HepG2 (cell line): Measurements from ENCODE around the gene ARMH1. TPM values are rescaled to one million over a fixed set of nuclear protein-coding genes. Genes with fewer than 3 reads are reported as not detected.

Experiments used
- ATAC-seq: fragments of 200-7000 bp; cut with Tn5 transposase; 3 replicates; pipeline ENCODE4 v1.9.1; 2020; ENCODE audit warnings: mild to moderate bottlenecking, moderate library complexity
- BruUV-seq: library from RNA; stranded (reverse); fragments of 400-500 nt; replicated peaks from 2 replicates; lab custom pipeline; 2021; lab: Mats Ljungman, UMichigan
- CTCF ChIA-PET: fragments of 300-600 bp; formaldehyde crosslinking; extraction: SDS; loops from one replicate; lab custom pipeline; 2021; ENCODE audit warnings: low total read pairs, inconsistent platforms, low intra/inter-chr PET ratio; lab: Yijun Ruan, JAX
- POLR2A ChIA-PET: fragments of 350-600 bp; sonication (Branson Sonifier 250); formaldehyde crosslinking; loops from one replicate; lab custom pipeline; 2020; ENCODE audit warnings: antibody characterized with exemption, inconsistent platforms; lab: Yijun Ruan, JAX
- DNase-seq: peaks from one replicate; pipeline ENCODE4 v3.0.0-alpha.2; 2015; ENCODE audit warnings: low spot score
- FAIRE-seq: peaks from 3 replicates; lab custom pipeline; 2011; peaks lifted over from hg19 to GRCh38; lab: Jason Lieb, UNC
- H2AFZ ChIP-seq: one replicate; pipeline ENCODE4 v1.6.1; 2011; ENCODE audit warnings: low read length, inconsistent platforms
- H3K27ac ChIP-seq: fragments of 300-600 bp; 3 replicates; pipeline ENCODE4 v1.8.0; 2011; ENCODE audit warnings: mixed run types, mild to moderate bottlenecking, mixed read lengths, low read length, inconsistent platforms; ENCODE audit not compliant: insufficient read depth; ENCODE audit errors: extremely low read length
- H3K27me3 ChIP-seq, 2 experiments: fragments of 200-600 bp in 1 of 2; 2 replicates in 1 of 2; 3 replicates in 1 of 2; pipeline versions ENCODE4 v1.6.0 to v1.8.0; 2011; ENCODE audit warnings: low read length in 2 of 2, mild to moderate bottlenecking in 2 of 2, moderate library complexity in 2 of 2, inconsistent platforms in 1 of 2; ENCODE audit not compliant: insufficient read depth in 2 of 2, control insufficient read depth in 1 of 2
- H3K36me3 ChIP-seq, 2 experiments: fragments of 200-600 bp in 1 of 2; replicated peaks in 1 of 2; 2 replicates in 1 of 2; 3 replicates in 1 of 2; pipeline versions ENCODE4 v1.5.1 to v1.8.0; 2011; ENCODE audit warnings: low read length in 2 of 2, inconsistent platforms in 1 of 2; ENCODE audit not compliant: insufficient read depth in 2 of 2, control insufficient read depth in 1 of 2
- H3K4me1 ChIP-seq: 2 replicates; pipeline ENCODE4 v1.5.1; 2012; ENCODE audit warnings: low read length, inconsistent platforms; ENCODE audit not compliant: insufficient read depth
- H3K4me2 ChIP-seq: 2 replicates; pipeline ENCODE4 v1.6.0; 2011; ENCODE audit warnings: low read depth, low read length, inconsistent platforms
- H3K4me3 ChIP-seq, 3 experiments: fragments of 200-600 bp in 1 of 3; sonication (generic), shearing (Covaris generic) in 1 of 3; replicated peaks in 1 of 3; 2 replicates each; pipeline ENCODE4 v1.5.1; 2011 to 2016; ENCODE audit warnings: low read length in 3 of 3, inconsistent platforms in 2 of 3, low read depth in 2 of 3, mild to moderate bottlenecking in 2 of 3, control low read depth in 1 of 3, mixed read lengths in 1 of 3; ENCODE audit not compliant: insufficient read depth in 1 of 3
- H3K79me2 ChIP-seq: one replicate; pipeline ENCODE4 v1.6.1; 2011; ENCODE audit warnings: low read length, inconsistent platforms; ENCODE audit not compliant: insufficient read depth
- H3K9ac ChIP-seq: 2 replicates; pipeline ENCODE4 v1.6.0; 2011; ENCODE audit warnings: mild to moderate bottlenecking, low read depth, low read length, inconsistent platforms; ENCODE audit not compliant: insufficient read depth
- H3K9me3 ChIP-seq: 2 replicates; pipeline ENCODE4 v1.5.1; 2012; ENCODE audit warnings: mild to moderate bottlenecking, low read length
- H4K20me1 ChIP-seq: 2 replicates; pipeline ENCODE4 v1.6.0; 2011; ENCODE audit warnings: inconsistent platforms, mild to moderate bottlenecking, low read length, moderate library complexity; ENCODE audit not compliant: insufficient read depth
- ATRX ChIP-seq: sonication (generic); formaldehyde crosslinking; IDR thresholded peaks from 2 replicates; pipeline ENCODE4 v1.4.0; 2020; ENCODE audit warnings: missing genetic modification reagents, borderline replicate concordance
- CC2D1A ChIP-seq: sonication (generic); formaldehyde crosslinking; IDR thresholded peaks from 2 replicates; pipeline ENCODE4 v1.8.1; 2023; ENCODE audit warnings: mild to moderate bottlenecking, missing genetic modification reagents
- GABPB1 ChIP-seq: IDR thresholded peaks from 2 replicates; pipeline ENCODE4 v1.6.1; 2016; ENCODE audit warnings: mild to moderate bottlenecking, missing genetic modification reagents, moderate library complexity, missing compliant biosample characterization
- MTA1 ChIP-seq: sonication (generic); formaldehyde crosslinking; IDR thresholded peaks from 2 replicates; pipeline ENCODE4 v1.4.0; 2020; ENCODE audit warnings: missing genetic modification reagents, mild to moderate bottlenecking, borderline replicate concordance
- NONO ChIP-seq, 2 experiments: fragments of 450-650 bp in 1 of 2; sonication (generic) in 1 of 2; formaldehyde crosslinking in 1 of 2; IDR thresholded peaks in 1 of 2; conservative IDR thresholded peaks in 1 of 2; 2 replicates each; pipeline versions ENCODE4 v1.6.1 to v1.8.0; 2017 to 2022; ENCODE audit warnings: mild to moderate bottlenecking in 1 of 2, missing genetic modification reagents in 1 of 2, moderate library complexity in 1 of 2
- NRL ChIP-seq: sonication (generic); formaldehyde crosslinking; IDR thresholded peaks from 2 replicates; pipeline ENCODE4 v1.5.0; 2020; ENCODE audit warnings: missing genetic modification reagents, mild to moderate bottlenecking, moderate library complexity, borderline replicate concordance
- PHB2 ChIP-seq: fragments of 450-650 bp; IDR thresholded peaks from 2 replicates; pipeline ENCODE4 v1.6.1; 2018; ENCODE audit not compliant: partially characterized antibody
- TBX3 ChIP-seq: fragments of 450-650 bp; IDR thresholded peaks from 2 replicates; pipeline ENCODE4 v1.6.1; 2017; ENCODE audit warnings: antibody characterized with exemption, mild to moderate bottlenecking, inconsistent platforms, borderline replicate concordance
- TOE1 ChIP-seq: sonication (generic); formaldehyde crosslinking; IDR thresholded peaks from 2 replicates; pipeline ENCODE4 v1.4.0; 2020; ENCODE audit warnings: mild to moderate bottlenecking, missing genetic modification reagents
- TSC22D2 ChIP-seq: sonication (generic); formaldehyde crosslinking; IDR thresholded peaks from 2 replicates; pipeline ENCODE4 v1.5.1; 2020; ENCODE audit warnings: missing genetic modification reagents, mild to moderate bottlenecking, borderline replicate concordance
- ZNF12 ChIP-seq: sonication (generic); formaldehyde crosslinking; IDR thresholded peaks from 2 replicates; pipeline ENCODE4 v1.5.0; 2020; ENCODE audit warnings: missing genetic modification reagents
- ZNF24 ChIP-seq: fragments of 450-650 bp; IDR thresholded peaks from 2 replicates; pipeline ENCODE4 v1.6.1; 2017; ENCODE audit warnings: antibody characterized with exemption, mild to moderate bottlenecking
- ZNF501 ChIP-seq: sonication (generic); formaldehyde crosslinking; IDR thresholded peaks from 2 replicates; pipeline ENCODE4 v1.5.1; 2020; ENCODE audit warnings: mild to moderate bottlenecking, moderate library complexity, missing genetic modification reagents
- ZNF850 ChIP-seq: sonication (generic); formaldehyde crosslinking; conservative IDR thresholded peaks from 2 replicates; pipeline ENCODE4 v1.9.0; 2021; ENCODE audit warnings: mild to moderate bottlenecking, missing genetic modification reagents
- WGBS: methylation state at CpG from one replicate; pipeline ENCODE4 v1.1.6; 2017; ENCODE audit warnings: low lambda C conversion rate; 5-methylcytosine and 5-hydroxymethylcytosine counted together
- in situ Hi-C: cut with HindIII; loops from 2 replicates; pipeline ENCODE4 v1.10.0; 2017; ENCODE audit warnings: low pct_unique_long_range_greater_than_20kb; ENCODE audit not compliant: extremely low pct_ligation_motif_present
- intact Hi-C: fragments of 100-400 bp; cut with micrococcal nuclease; formaldehyde crosslinking; loops from one replicate; pipeline ENCODE4 v1.10.0; 2022; ENCODE audit not compliant: unreplicated experiment
- polyA plus RNA-seq, 8 experiments: library from polyadenylated mRNA; depleted of rRNA in 3 of 8; stranded (reverse) in 7 of 8; unstranded in 1 of 8; fragments of >200 nt; fragmentation: Illumina TruSeq in 4 of 8; extraction: Trizol in 4 of 8; gene quantifications; 2 replicates each; pipeline versions ENCODE4 v1.2.1 to v1.2.3, GENCODE V29; 2011 to 2016; ENCODE audit warnings: low read depth in 4 of 8, missing spikeins in 1 of 8, mixed read lengths in 1 of 8; ENCODE audit not compliant: insufficient read depth in 1 of 8
- total RNA-seq, 5 experiments: library from RNA; depleted of rRNA; stranded (reverse); fragments of >200 nt; fragmentation: Illumina TruSeq; extraction: Trizol; gene quantifications; 2 replicates each; pipeline ENCODE4 v1.2.3, GENCODE V29; 2016; ENCODE audit warnings: low read depth in 1 of 5
- TF ChIP-seq, protein P1 (sequence below): sonication (generic); formaldehyde crosslinking; IDR thresholded peaks from 2 replicates; pipeline ENCODE4 v1.5.1; 2020; ENCODE audit warnings: missing genetic modification reagents, mild to moderate bottlenecking, borderline replicate concordance

ARMH1 gene
- total and polyA plus RNA-seq, 2 of the 13 experiments (the other 11 are each of a cell fraction or from before 2014, with no cell fraction given), result 0.69 TPM; not detected in 1

DNA sequence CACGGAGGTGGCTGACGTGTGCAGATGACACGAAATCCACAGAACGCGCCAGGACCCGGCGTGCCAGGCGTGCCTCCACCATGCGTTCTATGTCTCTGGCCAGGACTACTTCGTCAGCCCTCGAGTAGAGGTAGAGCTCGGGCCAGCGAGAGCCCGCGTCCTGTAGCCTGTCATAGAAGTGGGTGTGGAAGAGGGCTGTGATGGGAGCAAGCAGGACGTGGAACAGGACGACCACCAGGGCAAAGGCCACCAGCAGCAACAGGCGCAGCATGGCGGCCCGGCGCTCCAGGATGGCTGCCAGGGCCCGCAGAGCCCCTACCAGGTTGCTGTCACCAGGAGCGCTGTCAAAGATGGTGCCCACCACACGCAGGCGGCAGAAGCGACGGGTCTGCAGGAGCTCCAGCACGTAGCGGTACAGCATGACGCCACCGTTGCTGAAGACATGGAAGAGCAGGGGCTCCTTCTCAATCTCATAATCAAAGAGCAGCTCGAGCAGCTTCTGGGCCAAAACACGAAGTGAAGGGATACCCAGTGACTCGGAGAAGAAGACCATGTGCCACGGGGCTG lies 19.8 kb upstream of the ARMH1 start:
- no peak for DNase-seq
- POLR2A ChIA-PET, result no interaction called here
- in situ Hi-C loops, result loop anchor here (5.0 kb wide), 1 partner anchor 47 kb away; no protein-coding TSS in a partner anchor

DNA sequence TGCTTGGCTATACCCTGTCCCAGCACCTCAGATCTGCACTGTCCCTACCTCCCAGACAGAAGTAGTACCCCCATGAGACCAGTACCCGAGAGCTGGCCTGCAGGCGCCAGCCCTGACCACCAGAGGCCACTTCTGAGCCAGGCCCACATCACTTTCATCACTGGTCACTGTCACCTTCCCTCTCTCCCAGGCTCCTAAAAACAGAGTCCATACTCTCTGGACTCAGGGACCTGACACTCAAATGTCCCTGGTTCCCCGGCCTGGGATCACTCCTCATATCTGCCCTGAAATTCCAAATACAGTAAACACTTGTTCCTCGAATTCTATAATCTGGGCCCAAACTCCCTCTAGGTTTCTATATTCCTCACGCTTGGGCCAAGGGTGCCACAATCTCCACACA lies 18.9 kb upstream of the ARMH1 start:
- no peaks in the 10 kb centered on the region for H3K79me2 ChIP-seq
- FAIRE-seq, result peak; percentile 50
- intact Hi-C loops (loop anchor here (1.0 kb wide), 1 partner anchor 19 kb away; the partner anchor contains the start of genes ARMH1 and TMEM53), in situ Hi-C loops (no loop called here)
- H2AFZ ChIP-seq, result no peak overlapping the region
- ATAC-seq, result peak; percentile 82
- ChIA-PET CTCF (interaction anchor here (0.9 to 1.6 kb wide), 2 partner anchors 46 to 52 kb away, joined by 5 to 7 read pairs; no protein-coding TSS in a partner anchor), POLR2A (interaction anchor here (1.4 to 1.5 kb wide), 2 partner anchors 19 to 75 kb away, joined by 4 to 9 read pairs; partner anchors contain the start of genes ARMH1, RNU5D-1 and TMEM53)
- no TSS peak for BruUV-seq
- H3K27ac ChIP-seq, result peak overlapping the region; percentile 69
- peak; percentile 34 for DNase-seq
- peaks cover 31% of the 10 kb centered on the region for H3K4me1 ChIP-seq
- no peaks in the 10 kb centered on the region for H4K20me1 ChIP-seq
- no peaks in the 10 kb centered on the region for H3K9me3 ChIP-seq
- H3K4me3 ChIP-seq, result no peak overlapping the region
- H3K9ac ChIP-seq, result peak overlapping the region; percentile 40; the same call in 1 of the 2 replicates
- H3K27me3 ChIP-seq, result no peaks in the 10 kb centered on the region
- H3K4me2 ChIP-seq, result peak overlapping the region; percentile 49
- WGBS, result 32% methylated on average over 5 of the region's 5 CpGs
- H3K36me3 ChIP-seq, result peaks cover 10 to 21% of the 10 kb centered on the region in 2 experiments; a peak in 4 of 5 replicates
- TF ChIP-seq TBX3 (no peak), MTA1 (CRISPR knock-in tag) (no peak), NONO (IDR thresholded peaks at IDR 0.05) (no peak), NONO (CRISPR knock-in tag; conservative IDR thresholded peaks at IDR 0.05) (no peak), ZNF12 (CRISPR knock-in tag) (no peak), PHB2 (no peak), ZNF24 (no peak), ZNF501 (CRISPR knock-in tag) (0 out of 2 replicates have a peak, but pooled peaks have one; percentile 18), TSC22D2 (CRISPR knock-in tag) (no peak), ZNF850 (CRISPR knock-in tag) (no peak), ATRX (CRISPR knock-in tag) (no peak), TOE1 (CRISPR knock-in tag) (no peak)
- TF ChIP-seq, protein P1, sequence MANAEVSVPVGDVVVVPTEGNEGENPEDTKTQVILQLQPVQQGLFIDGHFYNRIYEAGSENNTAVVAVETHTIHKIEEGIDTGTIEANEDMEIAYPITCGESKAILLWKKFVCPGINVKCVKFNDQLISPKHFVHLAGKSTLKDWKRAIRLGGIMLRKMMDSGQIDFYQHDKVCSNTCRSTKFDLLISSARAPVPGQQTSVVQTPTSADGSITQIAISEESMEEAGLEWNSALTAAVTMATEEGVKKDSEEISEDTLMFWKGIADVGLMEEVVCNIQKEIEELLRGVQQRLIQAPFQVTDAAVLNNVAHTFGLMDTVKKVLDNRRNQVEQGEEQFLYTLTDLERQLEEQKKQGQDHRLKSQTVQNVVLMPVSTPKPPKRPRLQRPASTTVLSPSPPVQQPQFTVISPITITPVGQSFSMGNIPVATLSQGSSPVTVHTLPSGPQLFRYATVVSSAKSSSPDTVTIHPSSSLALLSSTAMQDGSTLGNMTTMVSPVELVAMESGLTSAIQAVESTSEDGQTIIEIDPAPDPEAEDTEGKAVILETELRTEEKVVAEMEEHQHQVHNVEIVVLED, result peak; percentile 29; the same call in 1 of the 2 replicates

More for the DNA sequence above, 19.8 kb upstream of the ARMH1 start:
- H3K27ac ChIP-seq, result peak overlapping the region; percentile 69
- H3K4me3 ChIP-seq, result no peak overlapping the region
- H3K9ac ChIP-seq, result no peak overlapping the region
- peaks cover 22% of the 10 kb centered on the region for H3K4me1 ChIP-seq
- no peak for TF ChIP-seq CC2D1A (CRISPR knock-in tag)
- TF ChIP-seq GABPB1 (CRISPR knock-in tag), result peak; percentile 17; the same call in 1 of the 2 replicates
- TF ChIP-seq NRL (CRISPR knock-in tag), result 0 out of 2 replicates have a peak, but pooled peaks have one; percentile 57
- BruUV-seq, result no TSS peak
- no peaks in the 10 kb centered on the region for H3K27me3 ChIP-seq
- peak overlapping the region; percentile 49; the same call in 1 of the 2 replicates for H3K4me2 ChIP-seq
- FAIRE-seq (no peak), ATAC-seq (no peak)
- intact Hi-C loops, result loop anchor here (1.0 to 5.0 kb wide), 2 partner anchors 20 to 53 kb away; partner anchors contain the start of genes ARMH1 and TMEM53
- no peaks in the 10 kb centered on the region for H3K79me2 ChIP-seq
- CTCF ChIA-PET, result interaction anchor here (1.6 kb wide), 1 partner anchor 53 kb away, joined by 7 read pairs; no protein-coding TSS in a partner anchor
- H3K9me3 ChIP-seq, result no peaks in the 10 kb centered on the region
- H2AFZ ChIP-seq, result no peak overlapping the region
- WGBS, result 98% methylated on average over 32 of the region's 35 CpGs
- H3K36me3 ChIP-seq, result peaks cover 16 to 30% of the 10 kb centered on the region in 2 experiments
- no peaks in the 10 kb centered on the region for H4K20me1 ChIP-seq
